Lung (tissue), 12 donors: ENCODE data around the gene GABBR1. TPM values are rescaled to one million over a fixed set of nuclear protein-coding genes. Genes with fewer than 3 reads are reported as not detected.

Experiments used
- ATAC-seq: fragments of 200-7000 bp; cut with Tn5 transposase; one replicate; pipeline ENCODE4 v1.9.1; 2020; ENCODE audit warnings: moderate number of reproducible peaks; ENCODE audit not compliant: insufficient read depth, low FRiP score
- DNase-seq, 3 donors: peaks; one replicate each; pipeline ENCODE4 v3.0.0-alpha.2; 2013 to 2017
- H3K27ac ChIP-seq, 2 donors: one replicate each; pipeline ENCODE4 v1.5.1; 2013; ENCODE audit warnings: mild to moderate bottlenecking in 2 of 2, moderate library complexity in 2 of 2, control low read depth in 1 of 2, inconsistent platforms in 1 of 2, low read depth in 1 of 2, low read length in 1 of 2
- H3K27me3 ChIP-seq, 3 donors: one replicate each; pipeline ENCODE4 v1.5.1; 2013; ENCODE audit warnings: low read length in 2 of 3; ENCODE audit not compliant: control insufficient read depth in 3 of 3, insufficient read depth in 3 of 3
- H3K36me3 ChIP-seq, 4 donors: one replicate each; pipeline ENCODE4 v1.5.1; 2013; ENCODE audit warnings: low read length in 4 of 4, mild to moderate bottlenecking in 1 of 4, moderate library complexity in 1 of 4; ENCODE audit not compliant: control insufficient read depth in 4 of 4, insufficient read depth in 4 of 4
- H3K4me1 ChIP-seq, 5 donors: one replicate each; pipeline ENCODE4 v1.5.1; 2013; ENCODE audit warnings: low read length in 5 of 5, mild to moderate bottlenecking in 2 of 5, moderate library complexity in 1 of 5; ENCODE audit not compliant: control insufficient read depth in 5 of 5, insufficient read depth in 5 of 5
- H3K4me3 ChIP-seq: one replicate; pipeline ENCODE4 v1.5.1; 2013; ENCODE audit warnings: mild to moderate bottlenecking, control low read depth, moderate library complexity
- H3K9ac ChIP-seq, 2 donors: one replicate each; pipeline ENCODE4 v1.5.1; 2013; ENCODE audit warnings: low read length in 2 of 2, control low read depth in 1 of 2; ENCODE audit not compliant: insufficient read depth in 1 of 2
- H3K9me3 ChIP-seq, 4 donors: one replicate each; pipeline ENCODE4 v1.5.1; 2013; ENCODE audit warnings: low read length in 3 of 4, mild to moderate bottlenecking in 1 of 4, moderate library complexity in 1 of 4; ENCODE audit not compliant: control insufficient read depth in 4 of 4, insufficient read depth in 3 of 4
- CTCF ChIP-seq: IDR thresholded peaks from 2 replicates; pipeline ENCODE4 v1.5.1; 2012; ENCODE audit warnings: mild to moderate bottlenecking; ENCODE audit errors: control extremely low read depth, extremely low read depth
- WGBS, 2 donors: extraction: QIAGEN DNeasy Blood & Tissue Kit; methylation state at CpG; one replicate each; pipeline ENCODE4 v1.1.7; 2013; 5-methylcytosine and 5-hydroxymethylcytosine counted together
- polyA plus RNA-seq, 2 donors: library from polyadenylated mRNA; stranded (reverse); fragments of 200-250 nt; gene quantifications; one replicate each; pipeline ENCODE4 v1.2.1, GENCODE V29; 2013
- total RNA-seq, 2 donors: library from RNA; depleted of rRNA in 1 of 2; stranded (reverse); fragments of >200 nt in 1 of 2; gene quantifications; one replicate each; pipeline ENCODE4 v1.2.1, GENCODE V29; 2014 to 2021
- donor health status: control.
- donor health status: control.
- donor health status: Bipolar disorder and iron deficiency.
- donor health status: healthy.
- donor health status: DM: yes; HTN: yes; CAD: no.

GABBR1 gene
- total and polyA plus RNA-seq, 4 donors: 12.9 to 35.7 (median 25.0) TPM

GRCh38 chr6:29619578-29620160 lies 13.3 kb downstream of the GABBR1 start:
- DNase-seq: no peak
- H3K4me3 ChIP-seq: no peak overlapping the region
- ATAC-seq: no peak
- H3K9me3 ChIP-seq: no peaks in the 10 kb centered on the region
- no peak overlapping the region for H3K27ac ChIP-seq
- peaks cover 0 to 2% (median 0%) of the 10 kb centered on the region in 5 donors for H3K4me1 ChIP-seq
- H3K9ac ChIP-seq: no peak overlapping the region
- H3K27me3 ChIP-seq: no peaks in the 10 kb centered on the region
- 83 to 97% methylated on average over 1 of the region's 1 CpG for WGBS, 2 donors
- H3K36me3 ChIP-seq: peaks cover 8 to 26% (median 16%) of the 10 kb centered on the region in 4 donors
- no peak for TF ChIP-seq CTCF

- no peak for TF ChIP-seq CTCF
- no peak overlapping the region for H3K4me3 ChIP-seq
- H3K27ac ChIP-seq: no peak overlapping the region
- no peak for ATAC-seq
- peaks cover 12 to 34% (median 19%) of the 10 kb centered on the region in 4 donors for H3K36me3 ChIP-seq
- no peaks in the 10 kb centered on the region for H3K27me3 ChIP-seq
- DNase-seq: no peak
- no peaks in the 10 kb centered on the region for H3K9me3 ChIP-seq
- peaks cover 0 to 2% (median 0%) of the 10 kb centered on the region in 5 donors for H3K4me1 ChIP-seq
- no peak overlapping the region for H3K9ac ChIP-seq
- 95% methylated on average over 8 of the region's 8 CpGs for WGBS, 2 donors
Measured at GRCh38 chr6:29617782-29618554, 15.0 kb downstream of the GABBR1 start.

GRCh38 chr6:29611426-29611825 lies 21.6 kb downstream of the GABBR1 start:
- 89 to 90% methylated on average over 4 of the region's 4 CpGs for WGBS, 2 donors
- no peak for DNase-seq
- no peak for TF ChIP-seq CTCF
- Histone ChIP-seq H3K36me3 (peaks cover 24 to 52% (median 42%) of the 10 kb centered on the region in 4 donors), H3K9me3 (no peaks in the 10 kb centered on the region), H3K27ac (no peak overlapping the region), H3K4me1 (no peaks in the 10 kb centered on the region), H3K27me3 (no peaks in the 10 kb centered on the region), H3K9ac (no peak overlapping the region), H3K4me3 (no peak overlapping the region)
- ATAC-seq: no peak
